Neural cell (in vitro differentiated cells): ENCODE results near the gene DNAJC11. TPM values are rescaled to one million over a fixed set of nuclear protein-coding genes. Genes with fewer than 3 reads are reported as not detected.

Source experiments
- H2AFZ ChIP-seq: fragments of 200-600, 300-800 bp; sonication (generic), shearing (Covaris generic); 2 replicates; pipeline ENCODE4 v1.6.0; 2014; ENCODE audit warnings: low read depth, mild to moderate bottlenecking, antibody characterized with exemption, low read length, moderate library complexity
- H3F3A ChIP-seq: fragments of 200-600 bp; shearing (Covaris generic); 2 replicates; pipeline ENCODE4 v1.6.1; 2016; ENCODE audit warnings: mild to moderate bottlenecking, moderate library complexity, mixed read lengths, antibody characterized with exemption, low read length; ENCODE audit not compliant: insufficient read depth, poor library complexity, severe bottlenecking
- H3K27ac ChIP-seq: fragments of 200-600, 300-800 bp; sonication (generic), shearing (Covaris generic); 2 replicates; pipeline ENCODE4 v1.5.1; 2014; ENCODE audit warnings: mild to moderate bottlenecking, low read length, moderate library complexity
- H3K27me3 ChIP-seq: fragments of 300-800, 200-600 bp; sonication (generic), shearing (Covaris generic); 2 replicates; pipeline ENCODE4 v1.6.0; 2014; ENCODE audit warnings: mild to moderate bottlenecking, low read depth, low read length, moderate library complexity; ENCODE audit not compliant: insufficient read depth
- H3K36me3 ChIP-seq: fragments of 300-800, 200-600 bp; sonication (generic), shearing (Covaris generic); 2 replicates; pipeline ENCODE4 v1.5.1; 2014; ENCODE audit warnings: mild to moderate bottlenecking, antibody characterized with exemption, low read length, moderate library complexity; ENCODE audit not compliant: insufficient read depth
- H3K4me2 ChIP-seq: fragments of 300-800, 200-600 bp; sonication (generic), shearing (Covaris generic); 2 replicates; pipeline ENCODE4 v1.6.0; 2014; ENCODE audit warnings: mild to moderate bottlenecking, low read length
- H3K4me3 ChIP-seq: fragments of 300-800, 200-600 bp; sonication (generic), shearing (Covaris generic); 2 replicates; pipeline ENCODE4 v1.5.1; 2014; ENCODE audit warnings: mild to moderate bottlenecking, low read length, moderate library complexity
- H3K79me2 ChIP-seq: fragments of 200-600 bp; shearing (Covaris generic); replicated peaks from 2 replicates; pipeline ENCODE4 v1.6.0; 2014; ENCODE audit warnings: mild to moderate bottlenecking, low read length, moderate library complexity; ENCODE audit not compliant: insufficient read depth
- H3K9ac ChIP-seq: fragments of 300-800, 200-600 bp; sonication (generic), shearing (Covaris generic); 2 replicates; pipeline ENCODE4 v1.6.1; 2016; ENCODE audit warnings: mild to moderate bottlenecking, low read length, mixed read lengths
- H3K9me2 ChIP-seq: fragments of 200-600 bp; shearing (Covaris generic); 2 replicates; pipeline ENCODE4 v1.6.1; 2016; ENCODE audit warnings: mild to moderate bottlenecking, low read length, mixed read lengths; ENCODE audit not compliant: insufficient read depth
- H3K9me3 ChIP-seq: fragments of 200-600, 300-800 bp; sonication (generic), shearing (Covaris generic); 2 replicates; pipeline ENCODE4 v1.6.1; 2016; ENCODE audit warnings: mild to moderate bottlenecking, mixed run types, low read length, moderate library complexity, mixed read lengths
- H4K20me1 ChIP-seq: fragments of 200-600 bp; shearing (Covaris generic); 2 replicates; pipeline ENCODE4 v1.6.1; 2016; ENCODE audit warnings: mild to moderate bottlenecking, mixed run types; ENCODE audit not compliant: insufficient read depth
- EP300 ChIP-seq: fragments of 450-650 bp; conservative IDR thresholded peaks from 2 replicates; pipeline ENCODE4 v1.6.1; 2014; ENCODE audit warnings: antibody characterized with exemption, mild to moderate bottlenecking, moderate library complexity; ENCODE audit not compliant: poor library complexity, severe bottlenecking
- EZH2 ChIP-seq: fragments of 200-600, 300-800 bp; shearing (Covaris generic), sonication (generic); IDR thresholded peaks from 2 replicates; pipeline ENCODE4 v1.6.1; 2014; ENCODE audit warnings: antibody characterized with exemption, low read length, borderline replicate concordance, mild to moderate bottlenecking; ENCODE audit not compliant: insufficient read depth, poor library complexity, severe bottlenecking
- MXI1 ChIP-seq: fragments of 450-650 bp; conservative IDR thresholded peaks from 2 replicates; pipeline ENCODE4 v1.6.1; 2014; ENCODE audit warnings: antibody characterized with exemption, mild to moderate bottlenecking; ENCODE audit not compliant: poor library complexity, severe bottlenecking
- POLR2AphosphoS5 ChIP-seq: IDR thresholded peaks from 2 replicates; pipeline ENCODE4 v1.6.1; 2012
- RAD21 ChIP-seq: fragments of 450-650 bp; conservative IDR thresholded peaks from 2 replicates; pipeline ENCODE4 v1.6.1; 2014; ENCODE audit warnings: antibody characterized with exemption, mild to moderate bottlenecking, moderate library complexity
- SMC3 ChIP-seq: fragments of 450-650 bp; conservative IDR thresholded peaks from 2 replicates; pipeline ENCODE4 v1.6.1; 2014; ENCODE audit warnings: antibody characterized with exemption, mild to moderate bottlenecking, moderate library complexity; ENCODE audit not compliant: poor library complexity
- TAF1 ChIP-seq: IDR thresholded peaks from 2 replicates; pipeline ENCODE4 v1.6.1; 2012; ENCODE audit warnings: low read depth
- polyA plus RNA-seq: library from polyadenylated mRNA; depleted of rRNA; stranded (reverse); fragments of >200 nt; gene quantifications from 2 replicates; pipeline ENCODE4 v1.2.3, GENCODE V29; 2014
- TF ChIP-seq, protein P1 (sequence below): fragments of 450-650 bp; IDR thresholded peaks from 2 replicates; pipeline ENCODE4 v1.5.1; 2014; ENCODE audit warnings: antibody characterized with exemption, mild to moderate bottlenecking, moderate library complexity; ENCODE audit not compliant: poor library complexity, severe bottlenecking
- TF ChIP-seq, protein P2 (sequence below): IDR thresholded peaks from 2 replicates; pipeline ENCODE4 v1.6.1; 2012; ENCODE audit warnings: borderline replicate concordance

DNAJC11 gene
- polyA plus RNA-seq, 1 donor from 2014 or later, result 28.6 TPM

DNA sequence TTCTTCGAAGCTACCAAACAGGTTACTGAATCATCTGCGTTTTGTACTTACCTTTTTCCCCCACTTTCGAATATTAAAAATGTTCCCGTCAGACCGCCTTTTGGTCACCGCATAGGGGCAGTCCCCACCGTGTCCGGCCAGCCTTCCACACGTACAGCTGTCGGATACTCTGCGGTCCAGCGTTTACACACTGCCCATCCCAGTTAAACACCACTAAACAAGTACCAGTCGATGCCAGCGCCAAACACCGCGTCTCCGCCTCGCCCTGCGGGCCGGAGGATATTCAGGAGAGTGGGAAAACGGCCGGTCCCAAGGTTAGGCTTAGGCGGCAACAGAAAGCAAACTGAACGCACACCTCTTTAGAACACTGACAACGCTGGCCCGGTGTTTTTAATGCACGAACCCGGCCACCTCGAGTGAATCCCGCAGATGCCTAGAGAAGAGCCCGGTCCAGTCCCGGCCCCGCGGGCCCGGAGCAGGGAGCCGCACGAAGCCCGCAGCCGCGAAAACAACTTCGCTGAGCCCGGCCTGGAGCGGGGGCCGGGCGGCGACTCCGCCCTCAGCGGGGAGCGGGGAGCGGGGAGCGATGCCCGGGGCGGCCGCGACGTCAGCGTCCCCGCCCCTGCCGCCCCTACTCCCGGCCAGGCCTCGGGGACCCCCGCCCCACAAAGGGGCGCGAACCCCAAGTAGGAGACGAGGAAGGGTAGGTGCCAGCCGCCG, 88.8 kb downstream of the DNAJC11 start:
- peak overlapping the region; percentile 58 for H3K27ac ChIP-seq
- no peaks in the 10 kb centered on the region for H3F3A ChIP-seq
- H2AFZ ChIP-seq, result peak overlapping the region; percentile 41
- H3K9me3 ChIP-seq, result no peaks in the 10 kb centered on the region
- no peaks in the 10 kb centered on the region for H3K36me3 ChIP-seq
- no peaks in the 10 kb centered on the region for H3K27me3 ChIP-seq
- TF ChIP-seq EZH2, result no peak
- peak; percentile 27 for TF ChIP-seq RAD21
- H3K9me2 ChIP-seq, result no peaks in the 10 kb centered on the region
- peak overlapping the region; percentile 75 for H3K4me3 ChIP-seq
- peaks cover 8% of the 10 kb centered on the region for H4K20me1 ChIP-seq
- H3K4me2 ChIP-seq, result peak overlapping the region; percentile 83
- peak overlapping the region; percentile 75 for H3K9ac ChIP-seq
- H3K79me2 ChIP-seq, result peaks cover 17% of the 10 kb centered on the region

DNA sequence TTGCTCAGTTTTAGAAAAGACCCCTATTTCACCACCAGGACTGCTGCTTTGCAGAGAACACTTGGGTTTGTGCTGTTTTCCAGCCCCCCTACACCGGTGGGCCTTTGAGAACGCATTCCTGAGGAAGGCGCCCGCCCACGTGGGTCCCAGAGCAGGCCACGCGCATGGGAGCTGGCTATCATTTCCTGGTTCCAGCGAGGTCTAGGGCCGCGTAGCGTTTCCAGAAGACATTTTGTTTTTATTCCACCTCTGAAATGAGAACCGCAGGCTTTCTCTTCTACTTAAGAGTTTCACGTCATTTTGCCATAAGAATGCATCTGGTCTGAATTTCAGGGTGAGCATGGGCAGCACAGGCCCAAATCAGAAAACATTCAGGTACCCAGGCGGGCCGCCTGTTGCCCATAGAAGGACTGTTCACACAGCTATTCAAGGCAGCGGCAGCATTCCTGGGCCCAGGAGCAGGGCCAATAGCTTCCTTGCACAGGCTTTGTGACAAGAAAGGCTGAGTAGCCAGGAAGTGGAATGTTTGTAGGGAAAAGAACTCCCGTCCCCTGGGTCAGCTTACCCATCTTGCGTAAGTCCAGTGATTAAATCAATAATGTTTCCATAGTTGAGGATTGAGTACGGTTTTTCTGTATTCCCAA, 97.6 kb downstream of the DNAJC11 start:
- Histone ChIP-seq H4K20me1 (no peaks in the 10 kb centered on the region), H3K9me2 (no peaks in the 10 kb centered on the region), H3F3A (no peaks in the 10 kb centered on the region), H3K27ac (no peak overlapping the region), H3K36me3 (no peaks in the 10 kb centered on the region), H3K27me3 (peaks cover 21% of the 10 kb centered on the region), H3K4me2 (no peak overlapping the region), H3K9me3 (no peaks in the 10 kb centered on the region), H3K79me2 (no peaks in the 10 kb centered on the region), H3K9ac (no peak overlapping the region), H3K4me3 (peak overlapping the region; percentile 92), H2AFZ (no peak overlapping the region)
- TF ChIP-seq RAD21 (no peak), EP300 (no peak), MXI1 (no peak), SMC3 (no peak), POLR2AphosphoS5 (no peak), EZH2 (no peak), TAF1 (no peak)
- TF ChIP-seq, protein P1, sequence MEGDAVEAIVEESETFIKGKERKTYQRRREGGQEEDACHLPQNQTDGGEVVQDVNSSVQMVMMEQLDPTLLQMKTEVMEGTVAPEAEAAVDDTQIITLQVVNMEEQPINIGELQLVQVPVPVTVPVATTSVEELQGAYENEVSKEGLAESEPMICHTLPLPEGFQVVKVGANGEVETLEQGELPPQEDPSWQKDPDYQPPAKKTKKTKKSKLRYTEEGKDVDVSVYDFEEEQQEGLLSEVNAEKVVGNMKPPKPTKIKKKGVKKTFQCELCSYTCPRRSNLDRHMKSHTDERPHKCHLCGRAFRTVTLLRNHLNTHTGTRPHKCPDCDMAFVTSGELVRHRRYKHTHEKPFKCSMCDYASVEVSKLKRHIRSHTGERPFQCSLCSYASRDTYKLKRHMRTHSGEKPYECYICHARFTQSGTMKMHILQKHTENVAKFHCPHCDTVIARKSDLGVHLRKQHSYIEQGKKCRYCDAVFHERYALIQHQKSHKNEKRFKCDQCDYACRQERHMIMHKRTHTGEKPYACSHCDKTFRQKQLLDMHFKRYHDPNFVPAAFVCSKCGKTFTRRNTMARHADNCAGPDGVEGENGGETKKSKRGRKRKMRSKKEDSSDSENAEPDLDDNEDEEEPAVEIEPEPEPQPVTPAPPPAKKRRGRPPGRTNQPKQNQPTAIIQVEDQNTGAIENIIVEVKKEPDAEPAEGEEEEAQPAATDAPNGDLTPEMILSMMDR, result no peak
- TF ChIP-seq, protein P2, sequence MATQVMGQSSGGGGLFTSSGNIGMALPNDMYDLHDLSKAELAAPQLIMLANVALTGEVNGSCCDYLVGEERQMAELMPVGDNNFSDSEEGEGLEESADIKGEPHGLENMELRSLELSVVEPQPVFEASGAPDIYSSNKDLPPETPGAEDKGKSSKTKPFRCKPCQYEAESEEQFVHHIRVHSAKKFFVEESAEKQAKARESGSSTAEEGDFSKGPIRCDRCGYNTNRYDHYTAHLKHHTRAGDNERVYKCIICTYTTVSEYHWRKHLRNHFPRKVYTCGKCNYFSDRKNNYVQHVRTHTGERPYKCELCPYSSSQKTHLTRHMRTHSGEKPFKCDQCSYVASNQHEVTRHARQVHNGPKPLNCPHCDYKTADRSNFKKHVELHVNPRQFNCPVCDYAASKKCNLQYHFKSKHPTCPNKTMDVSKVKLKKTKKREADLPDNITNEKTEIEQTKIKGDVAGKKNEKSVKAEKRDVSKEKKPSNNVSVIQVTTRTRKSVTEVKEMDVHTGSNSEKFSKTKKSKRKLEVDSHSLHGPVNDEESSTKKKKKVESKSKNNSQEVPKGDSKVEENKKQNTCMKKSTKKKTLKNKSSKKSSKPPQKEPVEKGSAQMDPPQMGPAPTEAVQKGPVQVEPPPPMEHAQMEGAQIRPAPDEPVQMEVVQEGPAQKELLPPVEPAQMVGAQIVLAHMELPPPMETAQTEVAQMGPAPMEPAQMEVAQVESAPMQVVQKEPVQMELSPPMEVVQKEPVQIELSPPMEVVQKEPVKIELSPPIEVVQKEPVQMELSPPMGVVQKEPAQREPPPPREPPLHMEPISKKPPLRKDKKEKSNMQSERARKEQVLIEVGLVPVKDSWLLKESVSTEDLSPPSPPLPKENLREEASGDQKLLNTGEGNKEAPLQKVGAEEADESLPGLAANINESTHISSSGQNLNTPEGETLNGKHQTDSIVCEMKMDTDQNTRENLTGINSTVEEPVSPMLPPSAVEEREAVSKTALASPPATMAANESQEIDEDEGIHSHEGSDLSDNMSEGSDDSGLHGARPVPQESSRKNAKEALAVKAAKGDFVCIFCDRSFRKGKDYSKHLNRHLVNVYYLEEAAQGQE, result no peak
